Astrocyte (in vitro differentiated cells and primary cell): ENCODE results near the gene ATG4C.

Experiments used
- CTCF ChIP-seq: IDR thresholded peaks from 2 replicates; pipeline ENCODE4 v1.5.1; 2011; ENCODE audit warnings: low read depth, mild to moderate bottlenecking, inconsistent platforms, low read length, moderate library complexity; ENCODE audit not compliant: insufficient read depth
- EZH2 ChIP-seq: IDR thresholded peaks from 2 replicates; pipeline ENCODE4 v1.6.1; 2012; ENCODE audit warnings: mild to moderate bottlenecking, low read length, inconsistent platforms; ENCODE audit not compliant: insufficient read depth

GRCh38 chr1:62794053-62794452 lies 10.1 kb downstream of the ATG4C start:
- no peak for TF ChIP-seq CTCF
- TF ChIP-seq EZH2, result no peak
